Measurements from ENCODE around the gene PLPP6.
"Not testable (repeated sequence)": the region's sequence is repeated elsewhere in the genome, so short reads cannot be mapped to it uniquely, and the experiment has no call there.

The PLPP6 gene

DNA sequence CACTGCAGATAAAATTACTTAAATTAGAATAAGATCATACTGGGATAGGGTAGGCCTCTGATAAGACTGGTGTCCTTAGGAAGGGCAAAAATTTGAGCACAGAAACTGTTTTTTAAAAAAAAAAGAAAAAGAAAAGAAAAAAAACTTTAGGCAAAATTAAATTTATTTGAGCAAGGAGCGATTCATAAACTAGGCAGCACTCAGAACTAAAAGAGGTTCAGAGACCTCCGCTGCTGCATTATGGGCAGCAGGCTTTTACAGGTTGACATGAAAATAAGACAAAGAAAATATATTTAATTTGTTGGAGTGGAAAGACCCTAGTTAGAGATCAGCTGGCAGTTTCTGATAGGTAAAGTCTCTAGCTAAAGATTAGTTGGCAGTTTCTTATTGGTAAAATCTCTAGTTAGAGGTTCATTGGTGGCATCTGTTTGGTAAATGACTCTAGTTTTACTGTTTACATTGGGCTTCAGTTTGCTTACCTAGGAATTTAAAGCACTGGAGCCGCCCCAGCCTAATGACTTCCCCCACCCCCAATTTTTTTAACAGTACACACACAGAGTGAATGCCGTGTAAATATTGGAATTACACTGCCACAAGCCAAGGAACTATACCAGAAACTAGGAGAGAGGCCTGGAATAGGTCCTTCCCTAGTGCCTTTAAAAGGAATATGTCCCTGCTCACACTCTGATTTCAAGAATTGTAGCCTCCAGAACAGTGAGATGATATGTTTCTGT lies 4.5 kb upstream of the PLPP6 start:
- POLR2A ChIA-PET = no interaction called here
- DNase-seq (ENCODE audit: extremely low spot score) = no peak
- CTCF ChIA-PET = no interaction called here
- TF ChIP-seq, protein P1, sequence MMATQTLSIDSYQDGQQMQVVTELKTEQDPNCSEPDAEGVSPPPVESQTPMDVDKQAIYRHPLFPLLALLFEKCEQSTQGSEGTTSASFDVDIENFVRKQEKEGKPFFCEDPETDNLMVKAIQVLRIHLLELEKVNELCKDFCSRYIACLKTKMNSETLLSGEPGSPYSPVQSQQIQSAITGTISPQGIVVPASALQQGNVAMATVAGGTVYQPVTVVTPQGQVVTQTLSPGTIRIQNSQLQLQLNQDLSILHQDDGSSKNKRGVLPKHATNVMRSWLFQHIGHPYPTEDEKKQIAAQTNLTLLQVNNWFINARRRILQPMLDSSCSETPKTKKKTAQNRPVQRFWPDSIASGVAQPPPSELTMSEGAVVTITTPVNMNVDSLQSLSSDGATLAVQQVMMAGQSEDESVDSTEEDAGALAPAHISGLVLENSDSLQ (IDR thresholded peaks at IDR 0.05) = no peak
- TF ChIP-seq FOXA1 (IDR thresholded peaks at IDR 0.05) (no peak), ELF4 (IDR thresholded peaks at IDR 0.05) (no peak), NFRKB (IDR thresholded peaks at IDR 0.05) (no peak), CTBP1 (IDR thresholded peaks at IDR 0.05; ENCODE audit: borderline replicate concordance) (no peak), HDGF (IDR thresholded peaks at IDR 0.05; ENCODE audit: borderline replicate concordance) (no peak), SUZ12 (IDR thresholded peaks at IDR 0.05) (no peak), L3MBTL2 (conservative IDR thresholded peaks at IDR 0.05) (no peak), FOXM1 (IDR thresholded peaks at IDR 0.05; ENCODE audit: borderline replicate concordance) (no peak), BHLHE40 (IDR thresholded peaks at IDR 0.05; ENCODE audit: borderline replicate concordance) (no peak), FOXK2 (IDR thresholded peaks at IDR 0.05) (no peak), ARNT (IDR thresholded peaks at IDR 0.05) (no peak), SP1 (IDR thresholded peaks at IDR 0.05) (no peak), ZNF384 (IDR thresholded peaks at IDR 0.05) (no peak), TARDBP (IDR thresholded peaks at IDR 0.05) (no peak), LEF1 (IDR thresholded peaks at IDR 0.05; ENCODE audit: borderline replicate concordance) (no peak)

DNA sequence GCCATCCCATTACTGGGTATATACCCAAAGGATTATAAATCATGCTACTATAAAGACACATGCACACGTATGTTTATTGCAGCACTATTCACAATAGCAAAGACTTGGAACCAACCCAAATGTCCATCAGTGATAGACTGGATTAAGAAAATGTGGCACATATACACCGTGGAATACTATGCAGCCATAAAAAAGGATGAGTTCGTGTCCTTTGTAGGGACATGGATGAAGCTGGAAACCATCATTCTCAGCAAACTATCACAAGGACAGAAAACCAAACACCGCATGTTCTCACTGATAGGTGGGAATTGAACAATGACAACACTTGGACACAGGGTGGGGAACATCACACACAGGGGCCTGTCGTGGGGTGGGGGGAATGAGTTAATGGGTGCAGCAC lies 1.4 kb upstream of the PLPP6 start:
- DNase-seq (ENCODE audit: extremely low spot score); POLR2A ChIA-PET; CTCF ChIA-PET: not testable (repeated sequence)

DNA sequence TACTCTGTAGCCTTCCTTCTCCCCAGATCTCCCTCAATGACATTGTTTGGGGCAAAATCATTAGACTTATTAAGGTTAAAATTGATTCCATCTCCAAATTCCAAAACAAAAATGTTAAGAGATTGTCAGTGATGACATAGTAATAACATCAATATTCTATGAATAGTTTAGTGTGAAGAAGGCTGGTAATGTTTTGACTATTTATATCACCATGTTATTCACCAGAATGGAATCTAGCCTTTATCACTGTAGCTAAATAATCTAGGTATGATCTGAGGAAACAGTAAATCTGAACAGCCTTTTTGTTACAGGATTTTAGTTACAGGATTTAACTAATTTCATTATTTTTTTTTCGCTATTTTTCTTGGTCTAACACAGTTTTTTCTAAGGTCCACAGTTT lies 929 bp upstream of the PLPP6 start:
- ChIA-PET POLR2A (no interaction called here), CTCF (no interaction called here)
- TF ChIP-seq FOXM1 (IDR thresholded peaks at IDR 0.05; ENCODE audit: borderline replicate concordance) (no peak), SUZ12 (IDR thresholded peaks at IDR 0.05) (no peak), BHLHE40 (IDR thresholded peaks at IDR 0.05; ENCODE audit: borderline replicate concordance) (no peak), L3MBTL2 (conservative IDR thresholded peaks at IDR 0.05) (no peak), TARDBP (IDR thresholded peaks at IDR 0.05) (no peak), LEF1 (IDR thresholded peaks at IDR 0.05; ENCODE audit: borderline replicate concordance) (no peak), SP1 (IDR thresholded peaks at IDR 0.05) (no peak), ZNF384 (IDR thresholded peaks at IDR 0.05) (no peak), CTBP1 (IDR thresholded peaks at IDR 0.05; ENCODE audit: borderline replicate concordance) (no peak), FOXK2 (IDR thresholded peaks at IDR 0.05) (no peak), ELF4 (IDR thresholded peaks at IDR 0.05) (no peak)
- DNase-seq (ENCODE audit: extremely low spot score) = no peak

DNA sequence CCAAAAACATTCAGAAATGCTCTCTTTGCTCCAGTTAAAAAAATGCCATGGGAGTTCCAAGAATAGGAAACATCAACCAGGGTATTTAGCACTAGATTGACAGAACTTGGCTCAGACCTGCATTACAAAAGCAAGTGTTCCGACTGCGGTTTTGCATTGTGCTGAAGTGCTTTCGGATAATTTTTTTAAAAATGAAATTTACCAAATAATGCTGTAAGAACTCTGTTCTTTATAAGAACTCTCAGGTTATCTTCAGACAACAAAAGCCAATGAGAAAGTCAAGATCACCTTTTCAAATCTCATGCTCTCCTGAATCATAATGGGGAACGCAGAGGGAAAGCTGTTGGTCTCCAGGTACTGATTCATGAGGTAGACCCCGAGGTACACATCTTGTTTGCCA lies 483 bp upstream of the PLPP6 start:
- no peak for DNase-seq (ENCODE audit: extremely low spot score)
- ChIA-PET POLR2A (interaction anchor here (2.5 kb wide), 1 partner anchor 79 kb away, joined by 10 read pairs; the partner anchor contains the start of gene AK3), CTCF (no interaction called here)
- no peak for TF ChIP-seq HDGF (IDR thresholded peaks at IDR 0.05; ENCODE audit: borderline replicate concordance)
- no peak for TF ChIP-seq BHLHE40 (IDR thresholded peaks at IDR 0.05; ENCODE audit: borderline replicate concordance)
- no peak for TF ChIP-seq ELF4 (IDR thresholded peaks at IDR 0.05)
- no peak for TF ChIP-seq L3MBTL2 (conservative IDR thresholded peaks at IDR 0.05)
- TF ChIP-seq LEF1 (IDR thresholded peaks at IDR 0.05; ENCODE audit: borderline replicate concordance) = no peak
- TF ChIP-seq FOXA1 (IDR thresholded peaks at IDR 0.05) = no peak
- TF ChIP-seq, protein P1 (IDR thresholded peaks at IDR 0.05) = no peak
- TF ChIP-seq NFRKB (IDR thresholded peaks at IDR 0.05) = no peak
- TF ChIP-seq TARDBP (IDR thresholded peaks at IDR 0.05) = no peak

DNA sequence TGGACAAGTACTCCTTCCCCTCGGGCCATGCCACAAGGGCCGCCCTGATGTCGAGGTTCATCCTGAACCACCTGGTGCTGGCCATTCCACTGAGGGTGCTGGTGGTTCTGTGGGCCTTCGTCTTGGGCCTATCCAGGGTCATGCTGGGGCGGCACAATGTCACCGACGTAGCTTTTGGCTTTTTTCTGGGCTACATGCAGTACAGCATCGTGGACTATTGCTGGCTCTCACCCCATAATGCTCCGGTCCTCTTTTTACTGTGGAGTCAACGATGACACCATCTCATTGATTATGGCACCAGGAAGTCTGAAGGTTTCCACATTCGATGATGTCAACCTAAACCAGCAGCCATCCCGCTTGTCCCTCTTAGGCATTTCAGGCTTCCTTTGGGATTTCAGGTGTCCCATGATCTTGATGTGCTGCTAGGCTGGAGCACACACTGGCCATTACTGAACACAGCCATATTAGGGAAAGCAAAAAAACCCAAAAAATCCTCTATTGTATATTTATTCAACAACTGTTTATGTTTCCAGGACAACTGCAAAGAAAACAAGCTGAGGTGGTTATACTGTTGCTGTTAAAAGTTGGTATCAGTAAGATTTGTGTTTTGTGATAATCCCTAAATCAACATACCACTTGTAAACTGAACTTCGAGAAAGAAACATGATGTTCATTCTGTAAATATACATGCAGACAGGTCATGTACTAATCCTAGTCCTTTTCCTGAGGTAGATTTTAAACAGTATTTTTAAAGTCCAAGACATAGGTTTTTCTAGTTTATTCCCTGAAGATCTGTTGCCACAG lies 1.1 kb downstream of the PLPP6 start:
- no peak for TF ChIP-seq ARNT (IDR thresholded peaks at IDR 0.05)
- TF ChIP-seq FOXA1 (IDR thresholded peaks at IDR 0.05) = 0 out of 2 replicates have a peak, but pooled peaks have one; percentile 23
- no peak for TF ChIP-seq LEF1 (IDR thresholded peaks at IDR 0.05; ENCODE audit: borderline replicate concordance)
- ChIA-PET POLR2A (interaction anchor here (0.6 to 2.5 kb wide), 3 partner anchors 9 to 77 kb away, joined by 3 to 10 read pairs (median 5); partner anchors contain the start of genes AK3 and CDC37L1), CTCF (interaction anchor here (0.6 kb wide), 1 partner anchor 74 kb away, joined by 3 read pairs; no protein-coding TSS in a partner anchor)
- peak; percentile 11 for DNase-seq (ENCODE audit: extremely low spot score)

DNA sequence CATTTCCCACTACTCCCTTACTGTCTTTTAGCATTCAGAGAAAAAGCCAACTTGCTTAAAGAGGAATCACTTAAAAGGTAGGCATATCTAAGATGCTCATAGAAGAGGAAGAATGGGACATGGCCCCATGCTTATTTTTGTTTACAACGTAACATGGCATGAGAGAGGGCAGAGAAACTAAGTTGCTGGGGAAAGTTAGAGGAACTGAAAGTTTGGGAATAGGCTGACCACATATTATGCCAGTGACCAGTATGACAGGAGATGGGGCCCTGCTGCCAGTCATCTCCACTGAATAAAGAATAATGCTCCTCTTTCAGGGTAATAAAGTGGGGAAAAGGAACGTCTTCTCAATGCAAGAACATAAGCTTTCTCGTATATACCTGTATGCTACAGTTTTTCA lies 1.9 kb downstream of the PLPP6 start:
- CTCF ChIA-PET = interaction anchor here (0.6 to 1.1 kb wide), 2 partner anchors 15 to 73 kb away, joined by 3 read pairs; partner anchors contain the start of gene CDC37L1
- no peak for DNase-seq (ENCODE audit: extremely low spot score)
- POLR2A ChIA-PET = interaction anchor here (2.5 kb wide), 1 partner anchor 77 kb away, joined by 10 read pairs; the partner anchor contains the start of gene AK3
- TF ChIP-seq HDGF (IDR thresholded peaks at IDR 0.05; ENCODE audit: borderline replicate concordance) = no peak
- no peak for TF ChIP-seq TARDBP (IDR thresholded peaks at IDR 0.05)

DNA sequence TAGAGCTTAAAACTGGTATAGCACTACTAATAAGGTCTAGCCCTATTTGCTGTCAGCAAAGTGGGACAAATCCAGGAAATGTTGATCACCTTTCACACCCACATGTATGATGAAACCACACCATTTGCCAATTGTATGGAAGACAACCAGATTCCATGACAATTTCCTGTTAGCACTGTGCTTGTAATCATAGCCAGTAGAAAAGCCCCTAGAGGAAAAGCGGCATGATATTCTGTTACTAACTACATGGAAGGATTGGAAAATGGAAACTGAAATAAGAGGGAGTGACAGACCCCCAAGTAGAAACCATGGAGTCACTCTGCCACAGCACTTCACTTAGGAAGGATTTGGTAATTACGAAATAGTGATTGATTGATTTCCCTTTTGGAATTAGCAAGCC lies 3.3 kb downstream of the PLPP6 start:
- ChIA-PET CTCF (interaction anchor here (1.1 kb wide), 1 partner anchor 14 kb away, joined by 3 read pairs; the partner anchor contains the start of gene CDC37L1), POLR2A (interaction anchor here (1.2 to 2.5 kb wide), 2 partner anchors 14 to 17 kb away, joined by 3 to 14 read pairs; partner anchors contain the start of gene CDC37L1)
- TF ChIP-seq FOXK2 (IDR thresholded peaks at IDR 0.05) (no peak), FOXM1 (IDR thresholded peaks at IDR 0.05; ENCODE audit: borderline replicate concordance) (no peak), ARNT (IDR thresholded peaks at IDR 0.05) (no peak), ZNF384 (IDR thresholded peaks at IDR 0.05) (no peak), LEF1 (IDR thresholded peaks at IDR 0.05; ENCODE audit: borderline replicate concordance) (no peak)
- TF ChIP-seq, protein P1 (IDR thresholded peaks at IDR 0.05) = no peak
- no peak for DNase-seq (ENCODE audit: extremely low spot score)
